HepG2 (cell line): ENCODE data around the gene FKBP5. TPM values are rescaled to one million over a fixed set of nuclear protein-coding genes. Genes with fewer than 3 reads are reported as not detected.

Source experiments
- ATAC-seq: fragments of 200-7000 bp; cut with Tn5 transposase; 3 replicates; pipeline ENCODE4 v1.9.1; 2020; ENCODE audit warnings: mild to moderate bottlenecking, moderate library complexity
- BruUV-seq: library from RNA; stranded (reverse); fragments of 400-500 nt; replicated peaks from 2 replicates; lab custom pipeline; 2021; lab: Mats Ljungman, UMichigan
- CTCF ChIA-PET: fragments of 300-600 bp; formaldehyde crosslinking; extraction: SDS; loops from one replicate; lab custom pipeline; 2021; ENCODE audit warnings: low total read pairs, inconsistent platforms, low intra/inter-chr PET ratio; lab: Yijun Ruan, JAX
- POLR2A ChIA-PET: fragments of 350-600 bp; sonication (Branson Sonifier 250); formaldehyde crosslinking; loops from one replicate; lab custom pipeline; 2020; ENCODE audit warnings: antibody characterized with exemption, inconsistent platforms; lab: Yijun Ruan, JAX
- DNase-seq: peaks from one replicate; pipeline ENCODE4 v3.0.0-alpha.2; 2015; ENCODE audit warnings: low spot score
- FAIRE-seq: peaks from 3 replicates; lab custom pipeline; 2011; peaks lifted over from hg19 to GRCh38; lab: Jason Lieb, UNC
- H2AFZ ChIP-seq: one replicate; pipeline ENCODE4 v1.6.1; 2011; ENCODE audit warnings: low read length, inconsistent platforms
- H3K27ac ChIP-seq: fragments of 300-600 bp; 3 replicates; pipeline ENCODE4 v1.8.0; 2011; ENCODE audit warnings: mixed run types, mild to moderate bottlenecking, mixed read lengths, low read length, inconsistent platforms; ENCODE audit not compliant: insufficient read depth; ENCODE audit errors: extremely low read length
- H3K27me3 ChIP-seq, 2 experiments: fragments of 200-600 bp in 1 of 2; 2 replicates in 1 of 2; 3 replicates in 1 of 2; pipeline versions ENCODE4 v1.6.0 to v1.8.0; 2011; ENCODE audit warnings: low read length in 2 of 2, mild to moderate bottlenecking in 2 of 2, moderate library complexity in 2 of 2, inconsistent platforms in 1 of 2; ENCODE audit not compliant: insufficient read depth in 2 of 2, control insufficient read depth in 1 of 2
- H3K36me3 ChIP-seq, 2 experiments: fragments of 200-600 bp in 1 of 2; replicated peaks in 1 of 2; 2 replicates in 1 of 2; 3 replicates in 1 of 2; pipeline versions ENCODE4 v1.5.1 to v1.8.0; 2011; ENCODE audit warnings: low read length in 2 of 2, inconsistent platforms in 1 of 2; ENCODE audit not compliant: insufficient read depth in 2 of 2, control insufficient read depth in 1 of 2
- H3K4me1 ChIP-seq: 2 replicates; pipeline ENCODE4 v1.5.1; 2012; ENCODE audit warnings: low read length, inconsistent platforms; ENCODE audit not compliant: insufficient read depth
- H3K4me2 ChIP-seq: 2 replicates; pipeline ENCODE4 v1.6.0; 2011; ENCODE audit warnings: low read depth, low read length, inconsistent platforms
- H3K4me3 ChIP-seq, 3 experiments: fragments of 200-600 bp in 1 of 3; sonication (generic), shearing (Covaris generic) in 1 of 3; replicated peaks in 1 of 3; 2 replicates each; pipeline ENCODE4 v1.5.1; 2011 to 2016; ENCODE audit warnings: low read length in 3 of 3, inconsistent platforms in 2 of 3, low read depth in 2 of 3, mild to moderate bottlenecking in 2 of 3, control low read depth in 1 of 3, mixed read lengths in 1 of 3; ENCODE audit not compliant: insufficient read depth in 1 of 3
- H3K79me2 ChIP-seq: one replicate; pipeline ENCODE4 v1.6.1; 2011; ENCODE audit warnings: low read length, inconsistent platforms; ENCODE audit not compliant: insufficient read depth
- H3K9ac ChIP-seq: 2 replicates; pipeline ENCODE4 v1.6.0; 2011; ENCODE audit warnings: mild to moderate bottlenecking, low read depth, low read length, inconsistent platforms; ENCODE audit not compliant: insufficient read depth
- H3K9me3 ChIP-seq: 2 replicates; pipeline ENCODE4 v1.5.1; 2012; ENCODE audit warnings: mild to moderate bottlenecking, low read length
- H4K20me1 ChIP-seq: 2 replicates; pipeline ENCODE4 v1.6.0; 2011; ENCODE audit warnings: inconsistent platforms, mild to moderate bottlenecking, low read length, moderate library complexity; ENCODE audit not compliant: insufficient read depth
- ATM ChIP-seq: fragments of 450-650 bp; IDR thresholded peaks from 2 replicates; pipeline ENCODE4 v1.7.1; 2017; ENCODE audit warnings: mild to moderate bottlenecking, borderline replicate concordance
- EED ChIP-seq: sonication (generic); formaldehyde crosslinking; IDR thresholded peaks from 2 replicates; pipeline ENCODE4 v1.5.0; 2020; ENCODE audit warnings: mild to moderate bottlenecking, missing genetic modification reagents
- GATAD1 ChIP-seq: IDR thresholded peaks from 2 replicates; pipeline ENCODE4 v1.6.1; 2016; ENCODE audit warnings: missing genetic modification reagents, missing compliant biosample characterization
- NCOA1 ChIP-seq: sonication (generic); formaldehyde crosslinking; IDR thresholded peaks from 2 replicates; pipeline ENCODE4 v1.9.0; 2021; ENCODE audit warnings: missing genetic modification reagents
- THAP9 ChIP-seq: sonication (generic); formaldehyde crosslinking; IDR thresholded peaks from 2 replicates; pipeline ENCODE4; 2020; ENCODE audit warnings: missing genetic modification reagents, mild to moderate bottlenecking, borderline replicate concordance
- ZFP37 ChIP-seq: sonication (generic); formaldehyde crosslinking; IDR thresholded peaks from 2 replicates; pipeline ENCODE4 v1.4.0; 2020; ENCODE audit warnings: missing genetic modification reagents, borderline replicate concordance
- ZNF3 ChIP-seq: IDR thresholded peaks from 2 replicates; pipeline ENCODE4 v1.7.0; 2017; ENCODE audit warnings: inconsistent platforms
- ZNF510 ChIP-seq: sonication (generic); formaldehyde crosslinking; IDR thresholded peaks from 2 replicates; pipeline ENCODE4 v1.4.0; 2020; ENCODE audit warnings: low read depth, mild to moderate bottlenecking, missing genetic modification reagents
- ZNF790 ChIP-seq: sonication (generic); formaldehyde crosslinking; IDR thresholded peaks from 2 replicates; pipeline ENCODE4 v1.8.0; 2022; ENCODE audit warnings: missing genetic modification reagents, mild to moderate bottlenecking, borderline replicate concordance
- ZNF841 ChIP-seq: sonication (generic); formaldehyde crosslinking; IDR thresholded peaks from 2 replicates; pipeline ENCODE4 v1.8.1; 2023; ENCODE audit warnings: missing genetic modification reagents, borderline replicate concordance
- WGBS: methylation state at CpG from one replicate; pipeline ENCODE4 v1.1.6; 2017; ENCODE audit warnings: low lambda C conversion rate; 5-methylcytosine and 5-hydroxymethylcytosine counted together
- in situ Hi-C: cut with HindIII; loops from 2 replicates; pipeline ENCODE4 v1.10.0; 2017; ENCODE audit warnings: low pct_unique_long_range_greater_than_20kb; ENCODE audit not compliant: extremely low pct_ligation_motif_present
- intact Hi-C: fragments of 100-400 bp; cut with micrococcal nuclease; formaldehyde crosslinking; loops from one replicate; pipeline ENCODE4 v1.10.0; 2022; ENCODE audit not compliant: unreplicated experiment
- polyA plus RNA-seq, 8 experiments: library from polyadenylated mRNA; depleted of rRNA in 3 of 8; stranded (reverse) in 7 of 8; unstranded in 1 of 8; fragments of >200 nt; fragmentation: Illumina TruSeq in 4 of 8; extraction: Trizol in 4 of 8; gene quantifications; 2 replicates each; pipeline versions ENCODE4 v1.2.1 to v1.2.3, GENCODE V29; 2011 to 2016; ENCODE audit warnings: low read depth in 4 of 8, missing spikeins in 1 of 8, mixed read lengths in 1 of 8; ENCODE audit not compliant: insufficient read depth in 1 of 8
- total RNA-seq, 5 experiments: library from RNA; depleted of rRNA; stranded (reverse); fragments of >200 nt; fragmentation: Illumina TruSeq; extraction: Trizol; gene quantifications; 2 replicates each; pipeline ENCODE4 v1.2.3, GENCODE V29; 2016; ENCODE audit warnings: low read depth in 1 of 5
- TF ChIP-seq, protein P1 (sequence below): sonication (generic); formaldehyde crosslinking; IDR thresholded peaks from 2 replicates; pipeline ENCODE4 v1.5.1; 2020; ENCODE audit warnings: mild to moderate bottlenecking, missing genetic modification reagents, moderate library complexity
- TF ChIP-seq, protein P2 (sequence below): sonication (generic); formaldehyde crosslinking; conservative IDR thresholded peaks from 2 replicates; pipeline ENCODE4 v1.4.0; 2020; ENCODE audit warnings: missing genetic modification reagents

FKBP5 gene
- total and polyA plus RNA-seq, 2 of the 13 experiments (the other 11 are each of a cell fraction or from before 2014, with no cell fraction given) = 8.0 to 17.4 TPM

GRCh38 chr6:35687658-35688604, 784 bp downstream of the FKBP5 start:
- Histone ChIP-seq H3K4me1 (peaks cover 29% of the 10 kb centered on the region), H2AFZ (peak overlapping the region; percentile 50), H3K9me3 (no peaks in the 10 kb centered on the region), H3K27ac (peak overlapping the region; percentile 71), H3K4me3 (peak overlapping the region; percentile 63 to 96 (median 89)), H3K4me2 (peak overlapping the region; percentile 87), H3K79me2 (peaks cover 40% of the 10 kb centered on the region), H4K20me1 (no peaks in the 10 kb centered on the region), H3K36me3 (no peaks in the 10 kb centered on the region), H3K27me3 (no peaks in the 10 kb centered on the region; a peak in 1 of 5 replicates), H3K9ac (peak overlapping the region; percentile 90)
- no TSS peak for BruUV-seq
- ATAC-seq (peak; percentile 62), DNase-seq (no peak), FAIRE-seq (no peak)
- in situ Hi-C loops (loop anchor here (5.0 kb wide), 1 partner anchor 39 kb away; no protein-coding TSS in a partner anchor), intact Hi-C loops (loop anchor here (2.0 kb wide), 1 partner anchor 49 kb away; the partner anchor contains the start of gene ARMC12)
- POLR2A ChIA-PET = interaction anchor here (0.7 to 0.8 kb wide), 2 partner anchors 34 to 86 kb away, joined by 4 to 6 read pairs; no protein-coding TSS in a partner anchor
- WGBS = 2% methylated on average over 26 of the region's 100 CpGs
- CTCF ChIA-PET = interaction anchor here (1.1 to 2.0 kb wide), 2 partner anchors 44 to 50 kb away, joined by 3 to 5 read pairs; no protein-coding TSS in a partner anchor
- TF ChIP-seq GATAD1 (CRISPR knock-in tag) (peak; percentile 4; the same call in 1 of the 2 replicates), EED (peak; percentile 34; the same call in 1 of the 2 replicates), ZNF3 (CRISPR knock-in tag) (no peak), THAP9 (0 out of 2 replicates have a peak, but pooled peaks have one; percentile 22), ZNF841 (no peak), ZNF510 (CRISPR knock-in tag) (no peak), ATM (no peak), ZFP37 (no peak), ZNF790 (CRISPR knock-in tag) (no peak; the same call in 1 of the 2 replicates), NCOA1 (0 out of 2 replicates have a peak, but pooled peaks have one; percentile 31)
- TF ChIP-seq, protein P1, sequence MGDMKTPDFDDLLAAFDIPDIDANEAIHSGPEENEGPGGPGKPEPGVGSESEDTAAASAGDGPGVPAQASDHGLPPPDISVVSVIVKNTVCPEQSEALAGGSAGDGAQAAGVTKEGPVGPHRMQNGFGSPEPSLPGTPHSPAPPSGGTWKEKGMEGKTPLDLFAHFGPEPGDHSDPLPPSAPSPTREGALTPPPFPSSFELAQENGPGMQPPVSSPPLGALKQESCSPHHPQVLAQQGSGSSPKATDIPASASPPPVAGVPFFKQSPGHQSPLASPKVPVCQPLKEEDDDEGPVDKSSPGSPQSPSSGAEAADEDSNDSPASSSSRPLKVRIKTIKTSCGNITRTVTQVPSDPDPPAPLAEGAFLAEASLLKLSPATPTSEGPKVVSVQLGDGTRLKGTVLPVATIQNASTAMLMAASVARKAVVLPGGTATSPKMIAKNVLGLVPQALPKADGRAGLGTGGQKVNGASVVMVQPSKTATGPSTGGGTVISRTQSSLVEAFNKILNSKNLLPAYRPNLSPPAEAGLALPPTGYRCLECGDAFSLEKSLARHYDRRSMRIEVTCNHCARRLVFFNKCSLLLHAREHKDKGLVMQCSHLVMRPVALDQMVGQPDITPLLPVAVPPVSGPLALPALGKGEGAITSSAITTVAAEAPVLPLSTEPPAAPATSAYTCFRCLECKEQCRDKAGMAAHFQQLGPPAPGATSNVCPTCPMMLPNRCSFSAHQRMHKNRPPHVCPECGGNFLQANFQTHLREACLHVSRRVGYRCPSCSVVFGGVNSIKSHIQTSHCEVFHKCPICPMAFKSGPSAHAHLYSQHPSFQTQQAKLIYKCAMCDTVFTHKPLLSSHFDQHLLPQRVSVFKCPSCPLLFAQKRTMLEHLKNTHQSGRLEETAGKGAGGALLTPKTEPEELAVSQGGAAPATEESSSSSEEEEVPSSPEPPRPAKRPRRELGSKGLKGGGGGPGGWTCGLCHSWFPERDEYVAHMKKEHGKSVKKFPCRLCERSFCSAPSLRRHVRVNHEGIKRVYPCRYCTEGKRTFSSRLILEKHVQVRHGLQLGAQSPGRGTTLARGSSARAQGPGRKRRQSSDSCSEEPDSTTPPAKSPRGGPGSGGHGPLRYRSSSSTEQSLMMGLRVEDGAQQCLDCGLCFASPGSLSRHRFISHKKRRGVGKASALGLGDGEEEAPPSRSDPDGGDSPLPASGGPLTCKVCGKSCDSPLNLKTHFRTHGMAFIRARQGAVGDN (CRISPR knock-in tag) = peak; percentile 73
- TF ChIP-seq, protein P2, sequence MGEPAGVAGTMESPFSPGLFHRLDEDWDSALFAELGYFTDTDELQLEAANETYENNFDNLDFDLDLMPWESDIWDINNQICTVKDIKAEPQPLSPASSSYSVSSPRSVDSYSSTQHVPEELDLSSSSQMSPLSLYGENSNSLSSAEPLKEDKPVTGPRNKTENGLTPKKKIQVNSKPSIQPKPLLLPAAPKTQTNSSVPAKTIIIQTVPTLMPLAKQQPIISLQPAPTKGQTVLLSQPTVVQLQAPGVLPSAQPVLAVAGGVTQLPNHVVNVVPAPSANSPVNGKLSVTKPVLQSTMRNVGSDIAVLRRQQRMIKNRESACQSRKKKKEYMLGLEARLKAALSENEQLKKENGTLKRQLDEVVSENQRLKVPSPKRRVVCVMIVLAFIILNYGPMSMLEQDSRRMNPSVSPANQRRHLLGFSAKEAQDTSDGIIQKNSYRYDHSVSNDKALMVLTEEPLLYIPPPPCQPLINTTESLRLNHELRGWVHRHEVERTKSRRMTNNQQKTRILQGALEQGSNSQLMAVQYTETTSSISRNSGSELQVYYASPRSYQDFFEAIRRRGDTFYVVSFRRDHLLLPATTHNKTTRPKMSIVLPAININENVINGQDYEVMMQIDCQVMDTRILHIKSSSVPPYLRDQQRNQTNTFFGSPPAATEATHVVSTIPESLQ (CRISPR knock-in tag) = no peak
